CD1c-positive myeloid dendritic cell (primary cell): ENCODE measurements around the gene SLC5A12.

Source experiments
- DNase-seq: peaks from one replicate; pipeline ENCODE4 v3.0.0-alpha.2; 2016; ENCODE audit errors: extremely low spot score

Gene SLC5A12, protein sequence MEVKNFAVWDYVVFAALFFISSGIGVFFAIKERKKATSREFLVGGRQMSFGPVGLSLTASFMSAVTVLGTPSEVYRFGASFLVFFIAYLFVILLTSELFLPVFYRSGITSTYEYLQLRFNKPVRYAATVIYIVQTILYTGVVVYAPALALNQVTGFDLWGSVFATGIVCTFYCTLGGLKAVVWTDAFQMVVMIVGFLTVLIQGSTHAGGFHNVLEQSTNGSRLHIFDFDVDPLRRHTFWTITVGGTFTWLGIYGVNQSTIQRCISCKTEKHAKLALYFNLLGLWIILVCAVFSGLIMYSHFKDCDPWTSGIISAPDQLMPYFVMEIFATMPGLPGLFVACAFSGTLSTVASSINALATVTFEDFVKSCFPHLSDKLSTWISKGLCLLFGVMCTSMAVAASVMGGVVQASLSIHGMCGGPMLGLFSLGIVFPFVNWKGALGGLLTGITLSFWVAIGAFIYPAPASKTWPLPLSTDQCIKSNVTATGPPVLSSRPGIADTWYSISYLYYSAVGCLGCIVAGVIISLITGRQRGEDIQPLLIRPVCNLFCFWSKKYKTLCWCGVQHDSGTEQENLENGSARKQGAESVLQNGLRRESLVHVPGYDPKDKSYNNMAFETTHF

GRCh38 chr11:26721948-26722475, at the start of gene SLC5A12:
Gene SLC5A12, minus strand, starts transcription at chr11:26722060. Its CDS starts 346 bp downstream, at chr11:26721714.
- no peak for DNase-seq

DNA sequence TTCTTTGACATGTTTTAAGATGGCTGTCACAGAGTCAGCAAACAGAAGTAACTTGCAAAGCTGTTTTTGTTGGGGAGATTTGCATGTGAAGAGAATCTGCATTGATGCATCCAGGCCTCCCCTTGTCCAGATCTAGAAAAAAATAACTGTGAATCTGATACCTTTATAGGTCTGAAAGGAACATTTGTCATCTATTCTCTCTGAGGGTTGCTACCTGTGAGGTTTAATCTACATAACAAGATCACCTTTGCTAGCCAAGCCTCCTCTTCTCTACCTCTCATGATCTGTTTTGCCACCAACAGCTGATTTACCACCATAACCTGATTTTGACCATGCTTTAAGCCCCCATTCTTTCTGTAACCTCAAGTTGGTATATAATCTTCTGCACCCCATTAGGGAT, 47.2 kb upstream of the SLC5A12 start:
- DNase-seq, result no peak

DNA sequence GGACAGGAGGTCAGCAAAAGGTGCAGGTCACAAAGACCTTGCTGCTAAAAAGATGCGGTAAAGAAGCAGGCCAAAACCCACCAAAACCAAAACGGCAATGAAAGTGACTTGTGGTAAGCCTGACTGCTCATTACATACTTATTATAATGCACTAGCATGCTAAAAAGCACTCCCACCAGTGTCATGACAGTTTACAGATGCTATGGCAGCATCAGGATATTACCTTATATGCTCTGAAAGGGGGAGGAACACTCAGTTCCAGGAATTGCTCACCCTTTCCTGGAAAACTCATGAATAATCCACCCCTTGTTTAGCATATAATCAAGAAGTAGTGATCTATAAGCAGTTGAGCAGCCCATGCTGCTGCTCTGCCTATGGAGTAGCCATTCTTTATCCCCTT, 45.2 kb upstream of the SLC5A12 start:
- no peak for DNase-seq

DNA sequence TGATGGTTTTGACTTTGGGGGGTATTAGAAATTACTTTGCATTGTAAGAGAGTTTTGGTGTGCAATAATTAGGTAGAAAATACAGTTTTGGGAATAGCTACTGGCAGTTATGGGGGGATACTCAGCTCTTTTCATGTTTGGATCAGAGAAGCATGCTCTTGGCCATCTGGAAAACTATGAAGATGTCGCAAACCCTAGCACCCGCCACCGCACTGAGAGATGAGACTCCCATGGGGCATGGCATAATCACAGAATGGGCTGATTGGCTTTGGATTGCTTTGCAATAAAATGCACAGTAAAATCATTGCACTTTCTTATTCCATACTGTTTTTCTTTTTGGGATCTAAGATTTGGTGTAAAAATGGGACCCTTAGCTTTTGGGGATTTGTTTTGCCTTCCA, 43.5 kb upstream of the SLC5A12 start:
- no peak for DNase-seq

GRCh38 chr11:26764825-26765224, 43.0 kb upstream of the SLC5A12 start:
- DNase-seq, result no peak

DNA sequence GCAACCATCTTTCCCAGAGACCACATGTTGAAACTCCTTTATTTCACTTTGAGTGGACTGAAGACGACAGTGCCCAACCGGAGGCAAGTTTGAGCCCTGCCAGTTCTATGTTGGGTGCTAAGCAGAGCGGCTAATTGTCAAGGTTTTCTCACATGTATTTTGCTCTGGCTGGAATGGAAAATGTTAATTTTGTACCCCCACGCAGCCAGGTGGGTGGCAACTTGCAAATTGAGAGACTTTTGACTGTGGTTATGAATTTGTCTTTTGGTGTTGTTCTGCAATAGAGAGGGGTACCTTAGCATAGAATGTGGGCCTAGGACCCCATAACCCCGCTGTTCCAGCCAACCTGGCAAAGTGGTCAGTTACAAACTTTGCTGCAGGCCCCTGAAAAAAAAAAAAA, 42.5 kb upstream of the SLC5A12 start:
- no peak for DNase-seq

- no peak for DNase-seq
These were observed 40.2 kb upstream of the SLC5A12 start for GRCh38 chr11:26762089-26762488.

DNA sequence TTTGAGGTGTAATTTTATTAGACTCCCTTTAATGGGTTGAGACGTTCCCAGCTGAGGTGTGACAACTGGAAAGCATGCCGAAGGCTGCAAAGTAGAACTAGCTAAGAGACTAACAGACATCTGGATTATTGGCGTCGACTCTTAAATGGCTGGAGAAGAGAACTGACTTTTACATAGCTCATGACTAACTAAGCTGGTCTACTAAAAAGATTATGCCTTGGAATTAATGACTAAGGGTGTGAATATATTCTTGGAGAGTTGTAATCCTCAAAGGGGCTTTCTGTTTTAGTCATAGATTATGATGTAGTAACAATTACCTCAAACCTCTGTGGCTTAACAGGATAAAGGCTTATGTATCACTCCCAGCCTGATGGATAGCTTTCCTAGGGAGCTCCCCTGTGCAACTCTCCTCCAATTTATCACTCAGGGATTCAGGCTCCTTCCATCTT, 39.5 kb upstream of the SLC5A12 start:
- DNase-seq, result no peak

DNA sequence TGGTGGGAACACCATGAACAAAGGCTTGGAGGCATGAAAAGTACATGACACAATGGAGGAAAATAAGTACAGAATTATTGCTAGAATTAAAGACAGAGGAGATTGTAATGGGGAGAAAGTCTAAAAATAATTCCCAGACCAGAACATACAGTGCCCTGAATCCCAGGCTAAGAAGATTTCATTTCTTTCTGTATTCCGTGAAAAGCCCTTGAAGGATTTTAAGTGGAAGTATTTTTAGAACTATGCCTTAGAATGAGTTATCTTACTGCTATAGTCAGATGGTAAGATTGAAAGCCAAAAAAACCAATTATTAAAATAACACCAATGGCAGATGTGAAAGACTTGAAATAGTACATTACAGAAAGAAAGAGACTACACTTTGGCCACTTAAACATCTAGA, 36.1 kb upstream of the SLC5A12 start:
- DNase-seq, result no peak

DNA sequence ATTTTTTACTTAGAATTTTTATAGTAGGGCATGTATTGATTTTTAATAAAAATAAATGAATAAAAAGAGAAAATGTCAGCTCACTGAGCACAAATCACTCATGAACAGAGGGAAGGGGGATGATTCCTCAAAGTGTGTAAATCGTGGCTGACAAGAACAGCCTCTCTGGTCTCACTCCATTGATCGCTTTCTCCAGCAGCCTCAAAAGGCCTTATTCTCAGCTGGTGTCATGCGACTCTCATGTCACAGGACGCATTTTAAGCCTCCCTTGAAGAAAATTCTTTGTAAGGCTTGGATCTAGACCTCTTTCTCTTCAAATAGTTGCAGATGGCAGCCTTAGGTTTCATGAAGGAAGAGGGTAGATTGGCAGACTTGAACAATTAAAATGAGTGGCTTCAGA, 33.9 kb upstream of the SLC5A12 start:
- no peak for DNase-seq

DNA sequence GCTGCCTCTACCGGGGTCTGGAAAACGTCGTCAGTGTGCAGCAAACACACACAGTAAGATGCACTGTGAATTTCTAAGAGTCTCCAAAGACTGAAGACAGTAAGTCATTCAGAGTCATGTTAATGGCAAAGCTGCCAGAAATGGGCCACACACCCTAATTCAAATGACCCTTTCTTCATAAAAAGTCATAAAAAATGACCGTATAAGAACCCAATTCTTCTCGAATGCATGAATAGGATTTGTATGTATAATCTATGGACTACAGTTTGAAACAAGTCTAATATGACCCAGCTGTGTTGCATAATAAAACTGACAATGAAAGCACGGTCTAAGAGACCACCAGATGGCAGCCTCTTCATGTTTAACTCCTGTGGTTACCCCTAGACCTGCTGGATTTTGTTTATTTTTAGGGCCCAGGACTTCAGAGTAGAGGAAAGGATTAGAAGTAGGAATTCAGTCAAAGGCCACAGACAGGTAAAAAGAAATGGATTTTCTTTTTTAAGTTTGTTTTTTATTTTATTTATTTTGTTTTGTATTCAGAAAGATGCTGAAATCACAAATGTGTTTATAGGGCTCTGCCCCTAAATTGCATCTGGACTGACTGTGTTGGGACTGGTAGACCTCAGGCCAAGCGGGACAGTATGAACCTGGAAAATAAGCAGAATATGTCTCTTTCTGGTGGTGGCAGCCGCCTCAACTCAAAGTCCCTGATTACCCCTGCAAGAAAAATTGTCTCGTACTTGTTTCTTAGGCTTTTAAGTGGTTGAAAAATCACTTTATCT, 32.1 kb upstream of the SLC5A12 start:
- DNase-seq, result no peak

- DNase-seq, result no peak
These were observed 28.1 kb upstream of the SLC5A12 start for GRCh38 chr11:26749927-26750326.

DNA sequence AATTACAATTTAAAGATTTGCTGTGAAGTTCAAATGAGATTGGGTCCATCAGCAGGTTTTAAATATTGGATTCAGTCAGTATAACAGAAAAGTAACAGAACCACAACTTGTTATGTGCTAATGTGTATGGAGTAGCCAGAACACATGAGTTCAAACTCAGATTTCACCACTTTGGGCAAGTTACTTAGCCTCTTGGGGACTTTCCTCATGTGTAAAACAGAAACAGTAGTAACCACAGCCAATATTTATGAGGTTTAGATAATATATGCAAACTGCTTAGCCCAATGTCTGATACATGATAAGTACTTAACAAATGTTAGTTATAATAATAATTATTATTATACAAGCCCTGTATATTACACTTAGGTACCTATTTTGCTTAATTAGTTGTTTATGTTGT, 21.8 kb upstream of the SLC5A12 start:
- DNase-seq, result no peak

GRCh38 chr11:26742966-26743365, 21.1 kb upstream of the SLC5A12 start:
- DNase-seq, result no peak

GRCh38 chr11:26741036-26741435, 19.2 kb upstream of the SLC5A12 start:
- DNase-seq, result no peak

- DNase-seq, result no peak
These were observed 17.7 kb upstream of the SLC5A12 start for GRCh38 chr11:26739366-26740073.

GRCh38 chr11:26734691-26735090, 12.8 kb upstream of the SLC5A12 start:
- DNase-seq, result no peak

DNA sequence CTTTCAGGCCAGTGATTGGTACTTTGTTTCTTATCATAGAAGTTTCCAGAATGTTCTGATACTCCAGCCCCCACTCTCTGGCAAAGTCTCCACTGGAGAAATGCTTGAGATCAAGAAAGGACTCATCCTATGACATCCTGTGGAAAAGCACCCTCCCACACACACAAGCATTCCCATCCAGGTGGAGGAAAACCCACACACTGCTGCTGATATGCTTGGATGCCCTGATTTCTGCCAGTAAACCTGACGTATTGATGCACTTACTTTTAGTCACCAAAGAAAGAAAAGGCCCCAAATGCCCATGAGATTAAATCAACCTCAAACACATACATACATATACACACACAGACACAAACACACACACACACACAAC, 9.2 kb upstream of the SLC5A12 start:
- no peak for DNase-seq

DNA sequence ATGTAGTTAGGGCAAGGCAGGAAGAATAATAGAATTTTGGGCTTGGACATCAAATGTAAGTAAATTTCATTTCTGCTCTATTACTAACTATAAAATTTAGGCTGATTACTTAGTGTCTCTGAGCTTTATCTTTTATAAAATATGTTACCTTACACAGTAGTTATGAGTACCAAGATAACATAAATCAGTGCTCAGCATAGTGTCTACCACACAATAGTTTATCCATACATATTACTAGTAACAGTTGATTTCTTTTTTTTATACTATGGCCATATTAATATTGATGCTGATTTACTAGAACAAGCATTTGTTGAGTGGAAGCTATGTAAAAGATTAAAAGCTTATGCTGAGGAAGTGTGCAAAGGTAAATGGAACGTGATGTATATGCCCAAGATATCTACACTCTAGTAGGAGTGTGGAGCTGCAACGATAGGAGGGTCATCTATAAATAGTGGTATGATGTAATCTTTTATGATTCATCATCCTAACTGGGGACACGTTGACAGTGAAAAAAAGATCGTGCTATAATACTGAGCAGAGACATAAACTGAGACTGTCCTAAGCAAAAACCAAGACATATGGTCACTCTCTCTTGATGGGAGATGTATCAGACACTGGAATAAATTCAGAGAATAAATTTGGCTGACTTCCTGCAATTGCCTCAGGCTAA, 8.7 kb upstream of the SLC5A12 start:
- no peak for DNase-seq

GRCh38 chr11:26729284-26729683, 7.4 kb upstream of the SLC5A12 start:
- DNase-seq, result no peak

DNA sequence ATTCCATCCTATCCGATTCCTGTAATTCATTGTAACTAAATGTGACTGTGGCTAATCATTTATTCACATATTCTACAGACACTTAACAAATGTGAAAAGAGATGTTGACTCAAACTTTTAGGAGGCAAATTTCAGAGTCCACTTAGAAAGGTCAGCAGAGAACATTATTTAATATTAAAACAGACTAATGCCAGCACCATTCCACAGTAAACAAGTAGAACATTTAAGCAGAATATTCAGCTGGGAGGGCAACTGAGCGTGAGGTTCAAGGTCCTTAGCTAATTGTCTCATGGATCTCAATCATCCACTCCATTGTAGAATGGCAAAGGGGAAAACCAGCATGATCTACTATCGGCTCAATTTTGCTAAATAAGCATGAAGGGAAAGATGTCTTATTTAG, 5.1 kb upstream of the SLC5A12 start:
- DNase-seq, result no peak
